ENCODE results near the gene CDKN1B.

Gene CDKN1B

DNA sequence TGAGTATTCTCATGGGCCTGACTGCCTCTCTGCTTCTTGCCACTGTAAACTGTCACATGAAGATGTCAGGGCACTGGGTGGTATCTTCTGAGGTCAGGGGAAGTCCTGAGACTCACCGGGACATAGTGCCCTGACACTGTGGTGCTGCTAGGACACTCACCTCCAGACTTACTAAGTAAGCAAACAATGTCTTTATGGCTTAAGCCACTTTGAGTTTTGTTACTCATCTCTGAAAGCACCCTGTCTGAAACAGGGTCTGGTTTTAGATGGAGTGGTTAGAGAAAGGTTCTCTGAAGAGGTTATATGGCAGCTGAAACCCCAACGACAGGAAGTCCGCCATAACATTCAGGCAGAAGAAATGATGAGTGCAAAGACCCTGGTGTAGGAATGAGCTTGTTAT, 43.9 kb upstream of the CDKN1B start:
- Histone ChIP-seq H3K27me3 (ENCODE audit: insufficient read depth, low read depth) (no peaks in the 10 kb centered on the region), H3K79me2 (ENCODE audit: insufficient read depth, low read depth) (no peaks in the 10 kb centered on the region), H4K20me1 (ENCODE audit: insufficient read depth) (no peaks in the 10 kb centered on the region; the same call in 1 of the 2 replicates), H3K4me2 (no peak overlapping the region), H2AFZ (ENCODE audit: low read depth) (no peak overlapping the region), H3K9ac (no peak overlapping the region), H3K4me3 (IDR thresholded peaks at IDR 0.05; ENCODE audit: insufficient read depth, low read depth, low read length) (no peak overlapping the region), H3K36me3 (ENCODE audit: insufficient read depth) (no peaks in the 10 kb centered on the region), H3K27ac (no peak overlapping the region), H3K4me1 (ENCODE audit: low read depth, poor library complexity, severe bottlenecking) (peaks cover 20% of the 10 kb centered on the region)
- TF ChIP-seq, protein P1, sequence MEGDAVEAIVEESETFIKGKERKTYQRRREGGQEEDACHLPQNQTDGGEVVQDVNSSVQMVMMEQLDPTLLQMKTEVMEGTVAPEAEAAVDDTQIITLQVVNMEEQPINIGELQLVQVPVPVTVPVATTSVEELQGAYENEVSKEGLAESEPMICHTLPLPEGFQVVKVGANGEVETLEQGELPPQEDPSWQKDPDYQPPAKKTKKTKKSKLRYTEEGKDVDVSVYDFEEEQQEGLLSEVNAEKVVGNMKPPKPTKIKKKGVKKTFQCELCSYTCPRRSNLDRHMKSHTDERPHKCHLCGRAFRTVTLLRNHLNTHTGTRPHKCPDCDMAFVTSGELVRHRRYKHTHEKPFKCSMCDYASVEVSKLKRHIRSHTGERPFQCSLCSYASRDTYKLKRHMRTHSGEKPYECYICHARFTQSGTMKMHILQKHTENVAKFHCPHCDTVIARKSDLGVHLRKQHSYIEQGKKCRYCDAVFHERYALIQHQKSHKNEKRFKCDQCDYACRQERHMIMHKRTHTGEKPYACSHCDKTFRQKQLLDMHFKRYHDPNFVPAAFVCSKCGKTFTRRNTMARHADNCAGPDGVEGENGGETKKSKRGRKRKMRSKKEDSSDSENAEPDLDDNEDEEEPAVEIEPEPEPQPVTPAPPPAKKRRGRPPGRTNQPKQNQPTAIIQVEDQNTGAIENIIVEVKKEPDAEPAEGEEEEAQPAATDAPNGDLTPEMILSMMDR (conservative IDR thresholded peaks at IDR 0.05; ENCODE audit: low read depth, low read length) = no peak

DNA sequence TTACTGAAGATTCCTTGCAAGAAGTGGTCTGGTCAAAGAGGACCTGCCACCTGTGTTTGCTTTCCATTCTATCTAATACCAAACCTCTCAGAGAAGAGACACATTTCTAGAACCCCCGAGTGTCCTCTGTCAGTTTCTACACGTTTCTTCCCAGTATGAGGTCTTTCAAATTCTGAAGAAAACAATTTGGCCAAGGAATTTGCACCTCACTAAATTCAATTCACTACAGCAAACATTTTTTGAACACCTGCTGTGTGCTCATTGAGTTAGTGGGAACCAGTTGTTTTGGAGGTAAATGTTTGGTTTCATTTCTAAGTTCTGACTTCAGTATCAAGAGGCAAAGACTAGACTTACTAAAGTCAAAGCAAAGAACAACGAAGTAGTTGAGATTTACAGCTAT, 40.6 kb upstream of the CDKN1B start:
- Histone ChIP-seq H2AFZ (ENCODE audit: low read depth) (peak overlapping the region; percentile 51), H3K36me3 (ENCODE audit: insufficient read depth) (no peaks in the 10 kb centered on the region), H4K20me1 (ENCODE audit: insufficient read depth) (no peaks in the 10 kb centered on the region; the same call in 1 of the 2 replicates), H3K9ac (no peak overlapping the region), H3K79me2 (ENCODE audit: insufficient read depth, low read depth) (no peaks in the 10 kb centered on the region), H3K27me3 (ENCODE audit: insufficient read depth, low read depth) (no peaks in the 10 kb centered on the region), H3K4me3 (IDR thresholded peaks at IDR 0.05; ENCODE audit: insufficient read depth, low read depth, low read length) (no peak overlapping the region), H3K27ac (peak overlapping the region; percentile 38; the same call in 1 of the 2 replicates), H3K4me1 (ENCODE audit: low read depth, poor library complexity, severe bottlenecking) (peaks cover 20% of the 10 kb centered on the region), H3K4me2 (peak overlapping the region; percentile 36; the same call in 1 of the 2 replicates)
- TF ChIP-seq, protein P1 (conservative IDR thresholded peaks at IDR 0.05; ENCODE audit: low read depth, low read length) = no peak

DNA sequence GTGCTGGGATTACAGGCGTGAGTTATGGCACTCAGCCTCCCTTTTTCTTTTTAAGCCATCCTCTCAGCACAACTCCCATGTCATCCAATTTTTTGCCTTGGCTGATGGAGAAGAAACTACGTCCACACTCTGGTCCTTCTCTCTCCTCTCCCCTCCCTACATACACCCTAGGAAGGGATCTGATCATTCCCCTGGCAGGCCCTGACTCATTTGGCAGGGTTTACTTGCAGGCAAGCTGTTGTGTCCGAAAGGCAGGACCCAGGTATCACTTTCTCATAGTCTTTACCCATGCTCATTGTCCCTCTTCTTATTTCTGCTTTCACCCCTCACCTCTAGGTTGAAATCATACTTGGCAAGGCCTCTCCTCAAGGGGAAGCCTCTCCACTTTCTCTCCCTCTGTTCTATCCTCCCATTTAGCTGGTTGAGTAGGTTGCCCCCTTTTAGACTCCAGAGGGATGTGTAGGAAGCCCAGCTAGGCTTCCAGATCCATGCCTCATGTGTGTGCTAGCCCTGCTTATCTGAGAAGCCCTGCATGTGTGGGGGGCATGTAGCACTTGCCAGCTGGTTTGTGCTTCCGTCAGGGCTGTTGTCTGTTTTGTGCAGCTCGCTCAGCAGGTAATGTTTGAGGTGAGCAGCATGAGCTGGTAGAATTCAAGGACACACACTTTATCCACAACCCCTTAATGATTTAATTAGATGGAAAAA, 36.0 kb upstream of the CDKN1B start:
- TF ChIP-seq, protein P1 (conservative IDR thresholded peaks at IDR 0.05; ENCODE audit: low read depth, low read length) = no peak
- Histone ChIP-seq H3K27ac (no peak overlapping the region), H3K36me3 (ENCODE audit: insufficient read depth) (no peaks in the 10 kb centered on the region), H3K9ac (no peak overlapping the region), H3K4me1 (ENCODE audit: low read depth, poor library complexity, severe bottlenecking) (peaks cover 15% of the 10 kb centered on the region), H3K4me3 (IDR thresholded peaks at IDR 0.05; ENCODE audit: insufficient read depth, low read depth, low read length) (no peak overlapping the region), H3K27me3 (ENCODE audit: insufficient read depth, low read depth) (no peaks in the 10 kb centered on the region), H3K79me2 (ENCODE audit: insufficient read depth, low read depth) (no peaks in the 10 kb centered on the region), H3K4me2 (no peak overlapping the region), H4K20me1 (ENCODE audit: insufficient read depth) (no peaks in the 10 kb centered on the region; the same call in 1 of the 2 replicates), H2AFZ (ENCODE audit: low read depth) (no peak overlapping the region)

DNA sequence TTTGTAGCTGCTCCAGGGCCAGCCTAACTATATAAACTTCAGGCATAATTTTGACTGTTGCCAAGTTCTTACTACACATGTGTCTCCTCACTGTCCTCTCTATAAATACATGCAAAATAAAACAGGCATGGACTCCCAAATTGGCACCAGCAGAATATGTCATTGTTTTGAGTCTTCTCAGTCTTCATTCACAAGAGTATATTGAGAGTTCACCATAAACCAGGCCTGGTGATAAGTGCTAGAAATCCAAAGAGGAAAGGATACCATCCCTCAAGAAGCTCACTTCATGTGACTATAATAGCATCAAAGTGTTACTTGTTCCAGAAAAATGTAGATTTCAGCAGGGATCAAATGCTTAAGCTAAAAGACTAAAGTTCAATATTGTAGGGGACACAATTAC, 34.9 kb upstream of the CDKN1B start:
- Histone ChIP-seq H3K36me3 (ENCODE audit: insufficient read depth) (no peaks in the 10 kb centered on the region), H4K20me1 (ENCODE audit: insufficient read depth) (no peaks in the 10 kb centered on the region; the same call in 1 of the 2 replicates), H2AFZ (ENCODE audit: low read depth) (no peak overlapping the region), H3K27me3 (ENCODE audit: insufficient read depth, low read depth) (no peaks in the 10 kb centered on the region), H3K79me2 (ENCODE audit: insufficient read depth, low read depth) (no peaks in the 10 kb centered on the region), H3K4me2 (no peak overlapping the region), H3K27ac (no peak overlapping the region), H3K9ac (no peak overlapping the region), H3K4me1 (ENCODE audit: low read depth, poor library complexity, severe bottlenecking) (peaks cover 5% of the 10 kb centered on the region), H3K4me3 (IDR thresholded peaks at IDR 0.05; ENCODE audit: insufficient read depth, low read depth, low read length) (no peak overlapping the region)
- TF ChIP-seq, protein P1 (conservative IDR thresholded peaks at IDR 0.05; ENCODE audit: low read depth, low read length) = no peak
